HEK293 (cell line): ENCODE results near the gene CC2D2B.

Source experiments
- CTCF ChIA-PET: fragments of 350-600 bp; formaldehyde crosslinking; extraction: SDS; loops from one replicate; lab custom pipeline; 2021; ENCODE audit warnings: antibody characterized with exemption; lab: Yijun Ruan, JAX
- POLR2A ChIA-PET: fragments of 300-600 bp; formaldehyde crosslinking; extraction: SDS; loops from one replicate; lab custom pipeline; 2020; ENCODE audit warnings: antibody characterized with exemption, inconsistent platforms; lab: Yijun Ruan, JAX
- H3K27ac ChIP-seq: fragments of 200-500 bp; sonication (Bioruptor generic); 2 replicates; pipeline ENCODE4 v1.5.1; 2014; ENCODE audit warnings: low read depth, low read length, control low read depth, inconsistent platforms; ENCODE audit errors: extremely low read depth
- H3K36me3 ChIP-seq, 2 experiments: fragments of 200-500 bp in 1 of 2; sonication (Bioruptor generic) in 1 of 2; 1 replicate in 1 of 2; 2 replicates in 1 of 2; pipeline ENCODE4 v1.5.1; 2014 to 2017; ENCODE audit warnings: inconsistent platforms in 2 of 2, low read length in 2 of 2; ENCODE audit not compliant: control insufficient read depth in 2 of 2, insufficient read depth in 1 of 2
- H3K4me1 ChIP-seq: fragments of 200-500 bp; sonication (Bioruptor generic); 2 replicates; pipeline ENCODE4 v1.5.1; 2014; ENCODE audit warnings: mild to moderate bottlenecking, low read length, inconsistent platforms; ENCODE audit not compliant: control insufficient read depth, insufficient read depth
- H3K4me3 ChIP-seq: 2 replicates; pipeline ENCODE4 v1.5.1; 2011; ENCODE audit warnings: low read depth, mild to moderate bottlenecking, control low read depth, low read length, moderate library complexity
- H3K9me3 ChIP-seq: fragments of 200-500 bp; sonication (Bioruptor generic); 2 replicates; pipeline ENCODE4 v1.5.1; 2014; ENCODE audit warnings: low read depth, low read length, inconsistent platforms; ENCODE audit not compliant: control insufficient read depth, insufficient read depth
- SP7 ChIP-seq: fragments of 450-650 bp; formaldehyde crosslinking; IDR thresholded peaks from 2 replicates; pipeline ENCODE4 v1.5.1; 2016; ENCODE audit warnings: missing biosample characterization, missing genetic modification characterization
- YY1 ChIP-seq: fragments of 450-650 bp; formaldehyde crosslinking; IDR thresholded peaks from 2 replicates; pipeline ENCODE4 v1.5.1; 2018; ENCODE audit warnings: missing biosample characterization, missing genetic modification characterization
- ZNF10 ChIP-seq: fragments of 450-650 bp; formaldehyde crosslinking; IDR thresholded peaks from 2 replicates; pipeline ENCODE4 v1.5.1; 2017; ENCODE audit warnings: missing biosample characterization, missing genetic modification characterization
- ZNF155 ChIP-seq: fragments of 450-650 bp; formaldehyde crosslinking; IDR thresholded peaks from 2 replicates; pipeline ENCODE4 v1.5.1; 2016; ENCODE audit warnings: missing biosample characterization, missing genetic modification characterization
- ZNF175 ChIP-seq: fragments of 450-650 bp; formaldehyde crosslinking; IDR thresholded peaks from 2 replicates; pipeline ENCODE4 v1.5.1; 2016; ENCODE audit warnings: missing biosample characterization, missing genetic modification characterization
- ZNF366 ChIP-seq: fragments of 450-650 bp; formaldehyde crosslinking; conservative IDR thresholded peaks from 2 replicates; pipeline ENCODE4 v1.5.1; 2016; ENCODE audit warnings: missing biosample characterization, missing genetic modification characterization
- ZNF433 ChIP-seq: fragments of 450-650 bp; formaldehyde crosslinking; IDR thresholded peaks from 2 replicates; pipeline ENCODE4 v1.5.1; 2016; ENCODE audit warnings: missing biosample characterization, missing genetic modification characterization, low read depth
- ZNF548 ChIP-seq: fragments of 450-650 bp; formaldehyde crosslinking; IDR thresholded peaks from 2 replicates; pipeline ENCODE4 v1.5.1; 2016; ENCODE audit warnings: missing biosample characterization, missing genetic modification characterization
- ZNF558 ChIP-seq: fragments of 450-650 bp; formaldehyde crosslinking; IDR thresholded peaks from 2 replicates; pipeline ENCODE4 v1.5.1; 2016; ENCODE audit warnings: missing biosample characterization, missing genetic modification characterization
- ZNF560 ChIP-seq: fragments of 450-650 bp; formaldehyde crosslinking; IDR thresholded peaks from 2 replicates; pipeline ENCODE4 v1.5.1; 2017; ENCODE audit warnings: missing biosample characterization, missing genetic modification characterization, borderline replicate concordance
- ZSCAN30 ChIP-seq: fragments of 450-650 bp; IDR thresholded peaks from 2 replicates; pipeline ENCODE4 v1.5.1; 2018; ENCODE audit warnings: missing biosample characterization, mild to moderate bottlenecking, missing genetic modification characterization, moderate library complexity
- TF ChIP-seq, protein P1 (sequence below): fragments of 450-650 bp; formaldehyde crosslinking; IDR thresholded peaks from 2 replicates; pipeline ENCODE4 v1.5.1; 2017; ENCODE audit warnings: missing biosample characterization, mild to moderate bottlenecking, missing genetic modification characterization, moderate library complexity
- TF ChIP-seq, protein P2 (sequence below): fragments of 450-650 bp; formaldehyde crosslinking; IDR thresholded peaks from 2 replicates; pipeline ENCODE4; 2016; ENCODE audit warnings: missing biosample characterization, missing genetic modification characterization
- TF ChIP-seq, protein P3 (sequence below): fragments of 450-650 bp; formaldehyde crosslinking; IDR thresholded peaks from 2 replicates; pipeline ENCODE4 v1.5.1; 2016; ENCODE audit warnings: missing biosample characterization, missing genetic modification characterization
- TF ChIP-seq, protein P4 (sequence below): fragments of 450-650 bp; formaldehyde crosslinking; IDR thresholded peaks from 2 replicates; pipeline ENCODE4 v1.5.1; 2016; ENCODE audit warnings: missing biosample characterization, missing genetic modification characterization
- TF ChIP-seq, protein P5 (sequence below): fragments of 450-650 bp; formaldehyde crosslinking; conservative IDR thresholded peaks from 2 replicates; pipeline ENCODE4 v1.5.1; 2016; ENCODE audit warnings: low read depth, missing biosample characterization, missing genetic modification characterization
- TF ChIP-seq, protein P6 (sequence below): fragments of 450-650 bp; formaldehyde crosslinking; IDR thresholded peaks from 2 replicates; pipeline ENCODE4 v1.5.1; 2017; ENCODE audit warnings: missing biosample characterization, missing genetic modification characterization
- TF ChIP-seq, protein P7 (sequence below): fragments of 450-650 bp; formaldehyde crosslinking; optimal IDR thresholded peaks from 2 replicates; pipeline ENCODE3; 2016; ENCODE audit warnings: missing biosample characterization, mild to moderate bottlenecking, missing genetic modification characterization

The CC2D2B gene

DNA sequence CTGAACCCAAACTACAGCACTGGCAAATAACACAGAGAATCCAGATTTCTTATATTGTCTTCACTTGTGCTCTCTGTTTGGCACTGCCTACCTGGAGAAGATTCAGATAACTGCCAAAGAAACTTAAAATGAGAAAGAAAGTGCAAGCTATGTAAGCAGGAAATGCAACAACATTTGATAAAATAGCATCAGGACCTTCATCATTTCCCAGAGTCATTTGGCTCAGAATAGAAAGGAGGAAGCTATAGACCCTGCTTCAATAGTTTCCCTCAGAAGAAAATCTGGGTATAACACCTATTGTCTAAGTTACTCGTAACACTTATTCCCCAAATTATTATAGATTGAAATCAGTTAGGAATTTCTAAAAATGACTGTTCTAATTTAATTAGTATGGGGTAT is 56.2 kb downstream of the CC2D2B start:
- POLR2A ChIA-PET = no interaction called here
- no peak overlapping the region for H3K27ac ChIP-seq

More for the DNA sequence above, 56.2 kb downstream of the CC2D2B start:
- Histone ChIP-seq H3K4me3 (no peak overlapping the region), H3K9me3 (no peaks in the 10 kb centered on the region), H3K36me3 (no peaks in the 10 kb centered on the region), H3K4me1 (no peaks in the 10 kb centered on the region)
- no peak for TF ChIP-seq ZNF10
- no peak for TF ChIP-seq ZNF558
- TF ChIP-seq ZNF175 (tag by site-specific recombination) = no peak
- no peak for TF ChIP-seq ZNF366
- TF ChIP-seq, protein P1, sequence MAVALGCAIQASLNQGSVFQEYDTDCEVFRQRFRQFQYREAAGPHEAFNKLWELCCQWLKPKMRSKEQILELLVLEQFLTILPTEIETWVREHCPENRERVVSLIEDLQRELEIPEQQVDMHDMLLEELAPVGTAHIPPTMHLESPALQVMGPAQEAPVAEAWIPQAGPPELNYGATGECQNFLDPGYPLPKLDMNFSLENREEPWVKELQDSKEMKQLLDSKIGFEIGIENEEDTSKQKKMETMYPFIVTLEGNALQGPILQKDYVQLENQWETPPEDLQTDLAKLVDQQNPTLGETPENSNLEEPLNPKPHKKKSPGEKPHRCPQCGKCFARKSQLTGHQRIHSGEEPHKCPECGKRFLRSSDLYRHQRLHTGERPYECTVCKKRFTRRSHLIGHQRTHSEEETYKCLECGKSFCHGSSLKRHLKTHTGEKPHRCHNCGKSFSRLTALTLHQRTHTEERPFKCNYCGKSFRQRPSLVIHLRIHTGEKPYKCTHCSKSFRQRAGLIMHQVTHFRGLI = no peak
- TF ChIP-seq ZNF560 (tag by site-specific recombination) = no peak
- TF ChIP-seq ZSCAN30 (tag by site-specific recombination) = no peak
- TF ChIP-seq ZNF548 (tag by site-specific recombination) = no peak
- TF ChIP-seq ZNF433 = no peak
- TF ChIP-seq, protein P2, sequence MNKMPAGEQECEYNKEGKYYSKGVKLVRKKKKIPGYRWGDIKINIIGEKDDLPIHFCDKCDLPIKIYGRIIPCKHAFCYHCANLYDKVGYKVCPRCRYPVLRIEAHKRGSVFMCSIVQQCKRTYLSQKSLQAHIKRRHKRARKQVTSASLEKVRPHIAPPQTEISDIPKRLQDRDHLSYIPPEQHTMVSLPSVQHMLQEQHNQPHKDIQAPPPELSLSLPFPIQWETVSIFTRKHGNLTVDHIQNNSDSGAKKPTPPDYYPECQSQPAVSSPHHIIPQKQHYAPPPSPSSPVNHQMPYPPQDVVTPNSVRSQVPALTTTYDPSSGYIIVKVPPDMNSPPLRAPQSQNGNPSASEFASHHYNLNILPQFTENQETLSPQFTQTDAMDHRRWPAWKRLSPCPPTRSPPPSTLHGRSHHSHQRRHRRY = no peak
- TF ChIP-seq, protein P3, sequence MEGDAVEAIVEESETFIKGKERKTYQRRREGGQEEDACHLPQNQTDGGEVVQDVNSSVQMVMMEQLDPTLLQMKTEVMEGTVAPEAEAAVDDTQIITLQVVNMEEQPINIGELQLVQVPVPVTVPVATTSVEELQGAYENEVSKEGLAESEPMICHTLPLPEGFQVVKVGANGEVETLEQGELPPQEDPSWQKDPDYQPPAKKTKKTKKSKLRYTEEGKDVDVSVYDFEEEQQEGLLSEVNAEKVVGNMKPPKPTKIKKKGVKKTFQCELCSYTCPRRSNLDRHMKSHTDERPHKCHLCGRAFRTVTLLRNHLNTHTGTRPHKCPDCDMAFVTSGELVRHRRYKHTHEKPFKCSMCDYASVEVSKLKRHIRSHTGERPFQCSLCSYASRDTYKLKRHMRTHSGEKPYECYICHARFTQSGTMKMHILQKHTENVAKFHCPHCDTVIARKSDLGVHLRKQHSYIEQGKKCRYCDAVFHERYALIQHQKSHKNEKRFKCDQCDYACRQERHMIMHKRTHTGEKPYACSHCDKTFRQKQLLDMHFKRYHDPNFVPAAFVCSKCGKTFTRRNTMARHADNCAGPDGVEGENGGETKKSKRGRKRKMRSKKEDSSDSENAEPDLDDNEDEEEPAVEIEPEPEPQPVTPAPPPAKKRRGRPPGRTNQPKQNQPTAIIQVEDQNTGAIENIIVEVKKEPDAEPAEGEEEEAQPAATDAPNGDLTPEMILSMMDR (tag by site-specific recombination) = no peak
- TF ChIP-seq ZNF155 (tag by site-specific recombination) = no peak
- TF ChIP-seq, protein P4, sequence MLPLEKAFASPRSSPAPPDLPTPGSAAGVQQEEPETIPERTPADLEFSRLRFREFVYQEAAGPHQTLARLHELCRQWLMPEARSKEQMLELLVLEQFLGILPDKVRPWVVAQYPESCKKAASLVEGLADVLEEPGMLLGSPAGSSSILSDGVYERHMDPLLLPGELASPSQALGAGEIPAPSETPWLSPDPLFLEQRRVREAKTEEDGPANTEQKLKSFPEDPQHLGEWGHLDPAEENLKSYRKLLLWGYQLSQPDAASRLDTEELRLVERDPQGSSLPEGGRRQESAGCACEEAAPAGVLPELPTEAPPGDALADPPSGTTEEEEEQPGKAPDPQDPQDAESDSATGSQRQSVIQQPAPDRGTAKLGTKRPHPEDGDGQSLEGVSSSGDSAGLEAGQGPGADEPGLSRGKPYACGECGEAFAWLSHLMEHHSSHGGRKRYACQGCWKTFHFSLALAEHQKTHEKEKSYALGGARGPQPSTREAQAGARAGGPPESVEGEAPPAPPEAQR = no peak
- TF ChIP-seq, protein P5, sequence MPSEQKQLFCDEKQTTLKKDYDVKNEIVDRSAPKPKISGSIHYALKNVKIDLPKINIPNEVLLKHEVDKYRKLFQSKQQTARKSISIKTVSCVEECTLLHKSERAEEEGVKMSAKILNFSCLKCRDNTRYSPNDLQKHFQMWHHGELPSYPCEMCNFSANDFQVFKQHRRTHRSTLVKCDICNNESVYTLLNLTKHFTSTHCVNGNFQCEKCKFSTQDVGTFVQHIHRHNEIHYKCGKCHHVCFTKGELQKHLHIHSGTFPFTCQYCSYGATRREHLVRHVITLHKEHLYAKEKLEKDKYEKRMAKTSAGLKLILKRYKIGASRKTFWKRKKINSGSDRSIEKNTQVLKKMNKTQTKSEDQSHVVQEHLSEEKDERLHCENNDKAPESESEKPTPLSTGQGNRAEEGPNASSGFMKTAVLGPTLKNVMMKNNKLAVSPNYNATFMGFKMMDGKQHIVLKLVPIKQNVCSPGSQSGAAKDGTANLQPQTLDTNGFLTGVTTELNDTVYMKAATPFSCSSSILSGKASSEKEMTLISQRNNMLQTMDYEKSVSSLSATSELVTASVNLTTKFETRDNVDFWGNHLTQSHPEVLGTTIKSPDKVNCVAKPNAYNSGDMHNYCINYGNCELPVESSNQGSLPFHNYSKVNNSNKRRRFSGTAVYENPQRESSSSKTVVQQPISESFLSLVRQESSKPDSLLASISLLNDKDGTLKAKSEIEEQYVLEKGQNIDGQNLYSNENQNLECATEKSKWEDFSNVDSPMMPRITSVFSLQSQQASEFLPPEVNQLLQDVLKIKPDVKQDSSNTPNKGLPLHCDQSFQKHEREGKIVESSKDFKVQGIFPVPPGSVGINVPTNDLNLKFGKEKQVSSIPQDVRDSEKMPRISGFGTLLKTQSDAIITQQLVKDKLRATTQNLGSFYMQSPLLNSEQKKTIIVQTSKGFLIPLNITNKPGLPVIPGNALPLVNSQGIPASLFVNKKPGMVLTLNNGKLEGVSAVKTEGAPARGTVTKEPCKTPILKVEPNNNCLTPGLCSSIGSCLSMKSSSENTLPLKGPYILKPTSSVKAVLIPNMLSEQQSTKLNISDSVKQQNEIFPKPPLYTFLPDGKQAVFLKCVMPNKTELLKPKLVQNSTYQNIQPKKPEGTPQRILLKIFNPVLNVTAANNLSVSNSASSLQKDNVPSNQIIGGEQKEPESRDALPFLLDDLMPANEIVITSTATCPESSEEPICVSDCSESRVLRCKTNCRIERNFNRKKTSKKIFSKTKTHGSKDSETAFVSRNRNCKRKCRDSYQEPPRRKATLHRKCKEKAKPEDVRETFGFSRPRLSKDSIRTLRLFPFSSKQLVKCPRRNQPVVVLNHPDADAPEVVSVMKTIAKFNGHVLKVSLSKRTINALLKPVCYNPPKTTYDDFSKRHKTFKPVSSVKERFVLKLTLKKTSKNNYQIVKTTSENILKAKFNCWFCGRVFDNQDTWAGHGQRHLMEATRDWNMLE (tag by site-specific recombination) = no peak
- no peak for TF ChIP-seq SP7
- TF ChIP-seq, protein P6, sequence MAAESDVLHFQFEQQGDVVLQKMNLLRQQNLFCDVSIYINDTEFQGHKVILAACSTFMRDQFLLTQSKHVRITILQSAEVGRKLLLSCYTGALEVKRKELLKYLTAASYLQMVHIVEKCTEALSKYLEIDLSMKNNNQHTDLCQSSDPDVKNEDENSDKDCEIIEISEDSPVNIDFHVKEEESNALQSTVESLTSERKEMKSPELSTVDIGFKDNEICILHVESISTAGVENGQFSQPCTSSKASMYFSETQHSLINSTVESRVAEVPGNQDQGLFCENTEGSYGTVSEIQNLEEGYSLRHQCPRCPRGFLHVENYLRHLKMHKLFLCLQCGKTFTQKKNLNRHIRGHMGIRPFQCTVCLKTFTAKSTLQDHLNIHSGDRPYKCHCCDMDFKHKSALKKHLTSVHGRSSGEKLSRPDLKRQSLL = no peak
- TF ChIP-seq YY1 (tag by site-specific recombination) = no peak
- TF ChIP-seq, protein P7, sequence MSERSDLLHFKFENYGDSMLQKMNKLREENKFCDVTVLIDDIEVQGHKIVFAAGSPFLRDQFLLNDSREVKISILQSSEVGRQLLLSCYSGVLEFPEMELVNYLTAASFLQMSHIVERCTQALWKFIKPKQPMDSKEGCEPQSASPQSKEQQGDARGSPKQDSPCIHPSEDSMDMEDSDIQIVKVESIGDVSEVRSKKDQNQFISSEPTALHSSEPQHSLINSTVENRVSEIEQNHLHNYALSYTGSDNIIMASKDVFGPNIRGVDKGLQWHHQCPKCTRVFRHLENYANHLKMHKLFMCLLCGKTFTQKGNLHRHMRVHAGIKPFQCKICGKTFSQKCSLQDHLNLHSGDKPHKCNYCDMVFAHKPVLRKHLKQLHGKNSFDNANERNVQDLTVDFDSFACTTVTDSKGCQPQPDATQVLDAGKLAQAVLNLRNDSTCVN = no peak
- CTCF ChIA-PET = interaction anchor here (0.7 kb wide), 1 partner anchor 408 kb away, joined by 3 read pairs; no protein-coding TSS in a partner anchor
